GM18519 (cell line): Measurements from ENCODE around the gene TREML1.

Source experiments
- ATAC-seq: cut with Tn5 transposase; IDR thresholded peaks from one replicate; pipeline ENCODE4 v1.9.1; 2021; ENCODE audit warnings: mild to moderate bottlenecking, moderate library complexity; ENCODE audit not compliant: unreplicated experiment, low FRiP score

The TREML1 gene

DNA sequence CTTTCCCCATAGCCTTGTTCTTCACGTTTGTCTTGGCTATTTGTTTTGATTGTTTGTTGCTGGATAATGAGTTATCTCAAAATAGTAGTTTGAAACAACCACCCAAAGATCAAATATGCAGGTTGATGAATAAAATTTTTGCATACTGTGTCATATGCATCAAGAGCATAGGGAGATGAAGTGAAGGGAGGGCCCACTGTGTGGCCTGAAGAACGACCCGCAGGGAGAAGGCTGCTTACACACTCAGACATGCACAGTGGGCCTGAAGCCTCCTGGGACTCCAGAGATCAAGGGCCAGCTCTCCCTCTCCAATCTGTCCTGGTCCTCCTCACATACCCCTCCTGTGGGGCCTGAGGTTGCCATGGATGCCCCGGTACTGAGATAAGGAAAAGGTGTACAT, 25.0 kb upstream of the TREML1 start:
- no peak for ATAC-seq

DNA sequence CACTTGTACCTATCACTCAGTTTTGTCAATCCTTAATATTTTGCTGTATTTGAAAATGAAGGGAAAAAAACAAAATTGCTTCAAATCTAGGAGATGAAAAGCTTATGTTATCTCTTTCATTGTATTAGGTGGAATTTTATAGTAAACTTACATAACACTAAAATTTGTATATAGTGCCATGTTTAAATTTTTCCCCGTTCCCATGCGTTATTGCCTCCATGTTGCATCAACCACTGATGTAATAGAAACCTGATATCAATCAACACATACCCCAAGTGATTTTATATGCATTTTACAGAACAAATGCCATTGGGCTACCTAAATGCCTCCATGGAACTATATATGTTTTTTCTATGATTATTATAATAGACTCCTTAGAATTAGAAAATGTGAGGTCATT, 23.5 kb upstream of the TREML1 start:
- ATAC-seq: no peak

DNA sequence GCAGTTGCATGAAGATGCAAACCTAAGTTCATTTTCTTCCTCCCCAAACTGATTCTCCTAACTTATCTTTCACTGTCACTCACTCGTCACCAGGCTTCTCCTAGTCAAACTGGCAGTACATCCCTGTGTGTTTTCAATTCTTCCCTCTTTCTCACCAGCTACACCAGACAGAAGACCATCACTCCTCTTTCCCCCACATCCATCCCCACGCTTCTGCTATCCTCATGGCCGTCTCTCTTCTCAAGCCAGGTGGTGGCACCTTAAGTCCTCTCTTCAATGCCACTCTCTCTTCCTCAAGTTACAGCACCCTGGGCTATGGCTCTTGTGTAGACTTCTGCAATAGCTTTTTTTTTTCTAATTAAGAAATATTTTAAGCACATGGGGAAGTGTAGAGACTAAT, 23.1 kb upstream of the TREML1 start:
- no peak for ATAC-seq

DNA sequence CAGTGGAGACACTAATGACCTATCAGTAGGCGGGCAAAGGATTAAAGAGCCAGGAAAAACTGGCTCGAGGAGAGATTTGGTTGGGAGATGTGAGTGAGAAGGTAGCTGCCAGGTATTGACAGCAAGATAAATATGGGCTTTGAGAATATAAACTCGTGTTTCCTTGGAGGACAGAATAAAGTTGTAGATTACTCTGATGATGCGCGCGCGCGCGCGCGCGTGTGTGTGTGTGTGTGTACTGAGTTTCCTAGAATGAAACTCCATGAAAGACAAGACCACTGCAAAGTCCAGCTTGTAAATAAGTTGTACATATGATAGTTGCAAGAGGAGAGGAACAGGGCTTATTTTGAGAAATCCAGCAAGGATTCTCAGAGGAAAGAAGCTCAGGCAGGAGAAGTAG, 22.0 kb upstream of the TREML1 start:
- ATAC-seq: no peak

DNA sequence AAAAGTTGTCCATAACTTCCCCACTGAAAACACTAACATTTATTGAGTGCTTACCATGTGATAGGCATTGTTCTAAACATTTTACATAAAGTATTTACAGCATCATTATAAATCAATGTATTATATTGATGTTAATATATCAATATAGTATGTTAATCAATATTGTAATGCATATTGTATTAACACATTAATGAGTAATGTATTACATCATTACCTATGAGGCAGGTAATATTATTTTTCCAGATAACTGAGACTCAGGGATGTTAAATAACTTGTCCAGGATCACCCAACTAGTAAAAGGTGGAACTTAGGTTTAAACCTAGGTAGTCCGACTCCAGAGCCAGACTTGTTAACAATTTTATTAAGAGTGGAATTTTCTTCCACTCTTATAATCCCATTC, 20.9 kb upstream of the TREML1 start:
- ATAC-seq: no peak

DNA sequence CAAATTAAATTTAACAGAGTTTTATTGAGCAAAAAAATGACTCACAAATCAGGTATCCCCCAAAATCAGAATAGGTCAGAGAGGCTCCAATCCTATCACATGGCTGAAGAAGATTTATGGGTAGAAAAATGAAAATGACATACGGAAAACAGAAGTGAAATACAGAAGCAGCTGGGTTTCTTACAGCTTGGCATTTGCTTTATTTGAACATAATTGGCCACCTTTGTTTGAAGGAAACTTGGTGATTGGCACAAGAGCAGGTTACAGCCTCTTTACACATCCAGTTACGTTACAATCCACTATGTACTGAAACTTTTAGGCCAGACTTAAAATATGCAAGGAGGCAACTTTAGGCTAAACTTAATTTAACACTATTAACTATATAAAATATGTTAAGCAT, 20.5 kb upstream of the TREML1 start:
- ATAC-seq: no peak

DNA sequence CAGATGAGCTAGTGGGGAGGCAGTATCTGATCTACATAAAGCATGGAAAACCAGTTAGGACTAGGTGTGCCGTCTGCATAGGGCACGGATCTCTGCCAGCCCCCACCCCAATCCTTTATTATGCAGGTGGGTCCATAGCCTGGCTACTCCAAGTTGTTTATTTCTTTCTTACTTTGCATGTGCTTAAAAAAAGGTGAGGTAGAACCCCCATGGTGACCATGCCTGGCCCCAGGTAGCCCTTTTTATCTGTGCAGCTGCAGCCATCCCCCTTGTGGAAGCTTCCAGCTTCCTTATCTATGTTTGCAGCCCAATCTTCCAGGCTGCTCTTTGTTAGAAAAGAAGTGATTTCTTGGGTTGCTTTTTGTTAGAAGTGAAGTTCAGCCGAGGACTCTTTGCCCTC, 17.8 kb upstream of the TREML1 start:
- ATAC-seq: no peak

DNA sequence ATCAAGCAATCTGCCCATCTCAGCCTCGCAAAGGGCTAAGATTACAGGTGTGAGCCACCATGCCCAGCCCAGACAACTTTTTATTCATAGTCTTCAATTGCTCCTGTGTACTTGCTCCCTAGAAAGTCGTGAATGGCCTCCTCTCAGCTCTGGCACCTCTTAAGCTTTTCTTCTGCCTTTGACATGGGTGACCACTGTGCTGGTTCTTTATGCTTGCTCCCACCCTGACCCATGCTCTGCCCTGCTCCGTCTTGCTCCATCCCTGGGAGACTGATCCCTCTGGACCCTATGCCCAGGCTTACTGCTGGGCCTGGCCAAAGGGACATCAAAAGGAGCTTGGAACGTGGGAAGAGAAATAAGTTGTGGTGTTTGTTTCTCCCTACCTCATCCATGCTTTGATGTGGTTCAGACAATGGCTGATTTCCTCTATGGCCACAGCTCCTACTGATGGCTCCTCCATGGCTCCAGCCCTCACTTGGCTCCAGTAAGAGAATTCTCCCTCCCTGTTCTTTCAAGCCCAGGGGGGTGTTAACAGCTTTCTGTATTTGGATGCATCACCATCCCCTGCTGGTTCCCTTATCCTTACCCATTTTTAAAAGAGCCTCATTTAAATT, 16.5 kb upstream of the TREML1 start:
- no peak for ATAC-seq

DNA sequence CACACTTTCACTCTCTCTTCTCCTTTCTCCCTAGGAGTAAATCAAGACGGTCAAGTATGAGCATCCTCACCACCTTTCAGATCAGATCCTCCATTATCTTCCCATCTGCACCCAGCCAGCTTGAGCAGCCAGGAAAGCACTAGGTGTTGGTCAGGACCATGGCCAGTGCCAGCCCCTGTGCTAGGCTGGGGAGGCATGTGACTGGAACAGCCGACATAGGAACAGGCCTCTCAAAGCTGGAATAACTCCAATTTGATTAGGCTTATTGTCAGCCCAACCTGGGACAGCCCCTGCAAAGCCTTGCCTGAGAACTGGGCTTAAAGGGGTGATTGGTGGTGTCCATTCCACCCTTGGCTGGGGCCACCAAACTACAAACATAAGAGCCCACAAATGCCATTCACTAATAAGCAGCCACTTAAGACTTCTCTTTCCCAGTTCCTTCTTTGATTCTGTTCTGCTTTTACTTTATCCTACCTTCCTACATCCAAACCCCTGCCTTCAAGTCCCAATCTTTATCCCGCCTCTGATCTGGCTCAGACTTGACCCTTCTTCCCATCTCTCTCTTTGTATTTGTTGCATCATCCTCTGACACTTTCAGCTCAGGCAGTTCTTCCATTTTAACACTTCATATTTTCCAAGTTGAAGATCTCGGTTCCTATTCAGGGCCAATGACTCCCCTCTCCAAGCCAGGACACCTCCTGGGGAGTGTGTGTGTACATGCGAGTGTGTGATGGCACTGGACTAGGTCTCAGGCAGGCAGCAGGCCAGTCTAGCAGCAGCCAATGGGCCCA, 13.2 kb upstream of the TREML1 start:
- ATAC-seq: no peak

DNA sequence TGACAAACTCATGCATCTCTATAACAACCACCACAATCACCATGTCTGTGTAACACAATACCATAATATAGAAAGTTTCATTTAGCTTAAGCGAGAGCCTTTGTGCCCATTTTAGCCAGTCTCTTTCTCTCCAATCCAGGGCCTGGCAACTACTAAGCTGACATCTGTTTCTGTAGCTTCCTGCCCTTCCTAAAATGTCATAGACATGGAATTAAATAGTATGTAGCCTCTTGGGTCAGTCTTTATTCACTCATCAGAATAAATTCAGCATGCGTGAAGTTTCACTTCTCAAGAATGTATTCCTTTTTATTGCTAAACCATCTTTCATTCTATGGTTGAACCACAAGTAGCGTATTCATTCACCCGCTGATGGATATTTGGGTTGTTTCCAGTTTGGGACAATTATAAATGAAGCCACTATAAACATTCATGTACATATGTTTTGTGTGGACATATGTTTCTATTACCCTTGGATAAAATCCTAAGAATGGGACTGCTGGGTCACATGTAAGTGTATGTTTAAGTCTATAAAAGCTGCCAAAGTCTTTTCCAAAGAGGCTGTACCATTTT, 10.5 kb upstream of the TREML1 start:
- no peak for ATAC-seq

DNA sequence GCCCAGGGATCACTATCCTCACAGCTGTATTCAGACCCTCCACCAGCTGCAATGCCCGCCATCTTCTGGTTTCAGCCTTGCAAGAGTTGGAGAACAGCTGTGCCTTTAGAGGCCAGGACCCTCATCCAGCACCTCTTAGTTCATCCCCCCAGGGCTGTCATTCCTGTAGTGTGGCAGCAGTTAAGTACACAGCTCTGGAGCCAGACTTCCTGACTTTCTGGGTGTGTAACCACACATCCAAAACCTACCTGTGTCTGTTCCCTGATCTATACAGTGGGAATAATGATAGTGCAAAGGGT, 9.2 kb upstream of the TREML1 start:
- ATAC-seq: no peak

DNA sequence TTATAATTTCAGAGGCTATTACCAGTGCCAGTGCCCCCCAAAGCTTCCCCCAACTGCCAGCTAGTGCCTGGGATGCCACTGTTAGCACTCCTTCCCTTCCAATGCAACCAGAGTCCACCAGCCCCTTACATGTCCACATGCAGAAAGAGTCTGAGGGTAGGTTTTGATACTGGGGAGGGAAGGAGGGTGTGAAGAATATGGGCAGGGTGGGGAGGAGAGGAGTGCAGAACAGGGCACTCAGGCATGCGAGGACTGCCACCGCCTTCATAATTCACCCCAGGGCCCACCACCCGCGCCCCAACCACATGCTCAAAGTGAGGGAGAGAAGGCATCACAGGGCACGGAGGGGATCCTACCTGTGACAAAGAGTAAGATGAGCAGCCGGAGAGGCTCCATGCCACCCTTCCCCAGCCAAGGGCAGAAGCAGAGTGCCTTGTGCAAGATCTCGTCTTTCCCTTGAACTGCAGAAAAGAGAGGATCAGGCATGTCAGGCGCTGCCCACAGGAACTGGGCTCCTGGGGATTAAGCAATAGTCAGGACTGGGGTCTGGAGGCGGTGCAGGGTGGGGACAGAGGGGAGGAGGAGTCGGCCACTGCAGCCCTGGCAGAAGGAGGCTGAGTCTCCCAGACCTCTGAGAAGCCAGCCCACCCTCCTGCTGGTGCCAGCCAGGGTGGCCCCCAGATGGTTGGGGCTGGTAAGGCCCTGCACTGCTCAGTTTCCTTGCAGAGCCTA, 8.7 kb upstream of the TREML1 start, which contains the start of gene TREM2:
Gene TREM2, minus strand, starts transcription at position 430 of the 732 bp plus-strand sequence. Its CDS starts 34 bp downstream, at position 396.
- no peak for ATAC-seq

DNA sequence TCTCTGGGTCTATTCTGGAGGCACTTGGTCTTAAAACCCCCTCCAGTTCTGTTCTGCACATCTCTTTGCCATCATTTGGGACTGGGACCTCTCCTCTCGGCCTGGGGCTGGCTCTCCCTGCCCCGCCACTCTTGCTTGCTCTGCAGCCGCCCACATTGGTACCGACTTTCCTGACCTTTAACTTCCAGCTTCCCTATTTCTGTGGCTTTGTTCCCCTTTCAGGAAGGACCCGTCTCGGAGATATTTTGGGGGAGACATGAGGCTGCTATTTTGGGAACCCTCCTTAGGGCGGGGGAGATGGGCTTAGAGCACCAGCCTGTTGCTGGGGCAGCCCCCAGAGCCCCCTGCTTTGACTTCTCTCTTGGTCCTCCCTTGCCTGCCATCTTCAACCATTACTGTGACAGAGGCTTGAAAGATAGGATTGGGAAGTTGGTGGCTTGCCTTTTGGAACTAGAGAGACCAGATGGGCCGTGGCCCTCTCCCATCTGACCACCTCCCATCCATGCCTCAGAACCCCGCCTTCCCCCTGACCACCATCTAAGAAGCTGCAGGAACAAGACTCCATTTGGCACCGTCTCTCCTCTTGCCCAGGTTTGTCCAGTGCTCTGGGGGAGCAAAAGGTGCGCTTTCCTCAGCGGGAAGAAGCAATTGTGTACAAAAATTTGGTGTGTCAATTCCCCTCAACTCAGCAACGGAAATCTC, 7.9 kb upstream of the TREML1 start:
- ATAC-seq: no peak

DNA sequence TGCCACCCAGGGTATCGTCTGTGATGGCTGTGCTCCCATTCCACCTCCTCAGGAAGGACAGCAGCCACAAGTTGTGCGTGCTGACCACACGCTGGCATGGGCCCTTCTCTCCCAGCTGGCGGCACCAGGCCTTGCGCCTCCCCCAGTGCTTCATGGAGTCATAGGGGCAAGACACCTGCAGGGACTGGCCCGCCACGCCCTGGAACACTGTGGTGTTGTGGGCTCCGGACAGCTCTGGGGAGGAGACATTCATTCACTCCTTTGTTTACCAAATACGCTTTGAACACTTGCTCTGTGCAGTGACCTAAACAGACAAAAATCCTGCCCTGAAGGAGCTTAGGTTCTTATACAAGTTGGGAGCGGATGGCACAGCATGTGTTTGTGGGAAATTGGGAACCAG, 7.2 kb upstream of the TREML1 start:
- no peak for ATAC-seq

DNA sequence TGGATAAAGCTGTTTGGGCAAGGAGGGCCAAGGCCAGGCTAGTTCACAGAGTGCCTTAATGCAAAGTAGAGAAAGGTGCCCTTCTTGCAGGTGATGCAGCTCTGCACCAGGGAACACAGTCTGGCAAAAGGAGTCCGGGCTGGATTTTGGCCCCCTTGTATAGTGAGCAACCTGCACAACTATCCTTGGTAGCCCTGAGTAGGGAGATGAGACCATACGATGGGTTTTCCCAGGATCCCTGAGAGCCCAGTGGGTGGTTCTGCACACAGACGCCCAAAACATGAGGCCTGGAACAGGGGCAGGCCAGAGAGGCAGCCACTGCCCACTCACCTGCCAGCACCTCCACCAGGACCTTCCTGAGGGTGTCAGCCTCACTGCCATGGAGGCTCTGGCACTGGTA, 6.8 kb upstream of the TREML1 start:
- no peak for ATAC-seq

DNA sequence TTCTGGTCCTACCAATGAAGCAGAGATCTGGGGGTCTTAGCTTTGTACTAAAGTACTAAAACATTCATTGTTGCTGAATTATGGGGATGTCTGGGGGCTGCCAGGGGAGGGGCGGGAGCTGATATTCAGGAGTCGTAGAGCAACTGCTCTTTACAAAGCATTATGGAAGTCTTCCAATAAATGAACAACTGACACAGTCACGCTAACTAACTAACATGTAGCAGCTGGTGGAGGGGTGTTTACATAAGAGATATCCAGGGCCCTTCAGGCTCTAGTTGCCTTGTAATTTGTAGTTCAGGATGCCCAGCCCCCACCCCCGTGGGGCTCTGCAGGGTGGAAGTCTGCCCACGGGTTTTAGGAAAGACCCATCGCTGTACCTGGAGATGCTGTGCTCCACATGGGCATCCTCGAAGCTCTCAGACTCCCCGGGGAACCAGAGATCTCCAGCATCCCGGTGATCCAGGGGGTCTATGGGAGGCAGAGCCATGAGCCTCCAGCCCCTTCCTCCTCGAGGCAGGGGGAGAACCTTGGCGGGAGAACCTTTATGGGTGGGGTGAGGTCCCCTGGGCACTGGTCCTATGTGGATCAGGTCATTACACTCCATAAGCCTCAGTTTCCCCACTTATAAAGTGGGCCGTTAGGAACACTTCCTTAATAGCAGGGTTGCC, 5.4 kb upstream of the TREML1 start:
- ATAC-seq: no peak

DNA sequence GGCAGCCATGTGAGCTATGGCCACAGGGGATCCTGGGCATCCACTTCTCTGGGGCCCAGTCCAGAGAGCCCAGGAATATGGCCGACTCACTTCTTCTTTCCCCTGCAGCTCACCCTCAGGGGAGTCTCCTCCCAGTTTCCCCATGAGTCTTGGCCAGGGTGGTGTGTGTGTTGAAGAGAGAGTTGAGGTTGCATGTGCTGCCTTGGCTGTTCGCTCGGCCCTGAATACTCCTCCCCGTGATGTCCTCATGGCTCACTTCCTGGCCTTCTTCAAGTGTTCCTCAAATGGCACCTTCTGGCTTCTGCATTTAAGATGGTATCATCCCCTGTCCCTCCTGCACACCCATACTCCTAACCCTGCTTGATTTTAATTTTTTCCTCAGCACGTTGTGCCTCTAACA, 3.2 kb upstream of the TREML1 start:
- ATAC-seq: no peak

DNA sequence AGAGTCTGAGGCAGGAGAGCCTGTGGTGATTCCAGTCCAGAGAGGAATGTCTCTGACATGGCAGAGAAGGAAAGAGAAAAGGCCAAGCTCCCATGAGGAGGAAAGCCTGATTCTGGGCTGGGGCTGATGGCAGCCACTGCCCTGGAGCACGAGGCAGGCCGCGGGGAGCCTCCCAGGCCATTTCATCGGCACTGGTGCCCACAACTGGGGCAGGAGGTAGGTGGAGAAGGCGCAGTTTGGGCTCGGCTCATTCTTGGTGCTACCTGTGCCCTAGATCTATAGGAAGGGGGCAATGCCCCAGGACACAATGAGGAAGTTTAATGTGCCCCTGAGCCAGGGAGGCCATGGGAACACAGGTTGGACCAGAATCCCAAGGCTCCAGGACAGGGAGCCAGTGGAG, 2.6 kb upstream of the TREML1 start:
- no peak for ATAC-seq

DNA sequence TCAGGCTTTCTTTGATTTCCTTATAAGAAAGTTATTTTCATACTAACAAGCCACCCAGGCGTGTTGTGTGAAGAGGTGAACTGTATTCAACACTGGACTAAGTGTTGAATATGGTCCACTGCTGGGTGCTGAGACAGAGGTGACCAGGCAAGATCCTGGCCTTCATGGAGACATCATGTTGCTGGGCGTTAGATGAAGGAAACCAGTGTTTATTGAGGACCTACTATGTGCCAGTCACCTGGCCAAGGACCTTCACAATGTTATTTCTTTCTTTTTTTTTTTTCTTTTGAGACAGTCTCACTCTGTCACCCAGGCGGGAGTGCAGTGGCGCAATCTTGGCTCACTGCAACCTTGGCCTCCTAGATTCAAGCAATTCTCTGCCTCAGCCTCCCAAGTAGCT, 1.9 kb upstream of the TREML1 start:
- ATAC-seq: no peak

DNA sequence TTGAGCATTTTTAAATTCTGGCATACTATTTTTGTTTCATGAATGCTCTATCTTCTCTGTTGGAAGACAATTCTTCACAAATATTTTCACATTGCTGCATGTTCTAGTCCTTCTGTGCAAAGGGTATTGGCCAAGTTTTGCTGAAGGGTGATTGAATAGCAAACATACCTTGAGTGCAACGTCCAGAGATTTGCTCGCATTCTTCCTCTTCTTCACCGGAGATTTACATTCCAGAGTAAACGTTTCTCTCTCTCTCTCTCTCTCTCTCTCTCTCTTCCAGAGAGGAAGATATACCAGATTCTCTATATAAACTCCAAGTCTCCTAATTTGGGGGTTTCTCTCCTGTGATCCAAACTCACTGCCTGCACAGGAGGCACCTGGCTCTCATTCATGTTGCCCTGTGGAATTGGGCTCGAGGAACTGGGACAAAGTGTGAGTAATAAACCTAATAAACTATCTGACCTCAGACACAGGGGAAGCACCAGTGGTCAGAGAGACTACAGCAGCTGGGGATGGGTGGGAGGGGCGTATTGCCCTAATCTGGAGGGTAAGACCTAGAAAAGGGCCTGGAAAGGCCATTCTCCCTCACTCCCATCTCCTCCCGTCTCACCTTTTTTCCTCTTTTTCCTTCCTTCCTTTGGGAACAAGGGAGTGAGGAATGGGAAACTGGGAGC, 1.1 kb upstream of the TREML1 start:
- ATAC-seq: no peak
